Right atrium auricular region (tissue), 2 donors: ENCODE results near the gene TOMM40. TPM values are rescaled to one million over a fixed set of nuclear protein-coding genes. Genes with fewer than 3 reads are reported as not detected.
A peak's percentile ranks its signal among the peaks of the same experiment; 100 is the strongest.
"Not testable (repeated sequence)": the region's sequence is repeated elsewhere in the genome, so short reads cannot be mapped to it uniquely, and the experiment has no call there.

Source experiments
- DNase-seq: peaks from one replicate; pipeline ENCODE4 v3.0.0-alpha.2; 2019; ENCODE audit warnings: low spot score
- H3K27ac ChIP-seq, 2 donors: fragments of 200-600 bp; sonication (generic); 1 replicate in 1 of 2; 2 replicates in 1 of 2; pipeline ENCODE4 v1.5.1; 2016 to 2019
- H3K27me3 ChIP-seq, 2 donors: fragments of 200-600 bp; sonication (generic); one replicate each; pipeline versions ENCODE4 v1.5.1 to v1.6.0; 2017 to 2019
- H3K36me3 ChIP-seq: fragments of 200-600 bp; sonication (generic); one replicate; pipeline ENCODE4 v1.5.1; 2016
- H3K4me1 ChIP-seq, 2 donors: fragments of 200-600 bp; sonication (generic); one replicate each; pipeline versions ENCODE4 v1.5.1 to v1.6.0; 2017 to 2019
- H3K4me3 ChIP-seq, 2 donors: fragments of 200-600 bp; sonication (generic); 1 replicate in 1 of 2; 2 replicates in 1 of 2; pipeline ENCODE4 v1.5.1; 2017 to 2019; ENCODE audit warnings: mild to moderate bottlenecking in 1 of 2, moderate library complexity in 1 of 2
- H3K9me3 ChIP-seq, 2 donors: fragments of 200-600 bp; sonication (generic); one replicate each; pipeline ENCODE4 v1.5.1; 2019
- CTCF ChIP-seq, 2 donors: fragments of 200-600 bp; sonication (generic); IDR thresholded peaks; one replicate each; pipeline ENCODE4 v1.5.1; 2019; ENCODE audit warnings: antibody characterized with exemption in 2 of 2
- total RNA-seq, 2 donors: library from RNA; depleted of rRNA; stranded (reverse); fragments of >200 nt; gene quantifications; one replicate each; pipeline ENCODE4 v1.1.0, GENCODE V29; 2016

Gene TOMM40
- total RNA-seq, 2 donors from 2014 or later = 33.7 to 39.0 TPM

- Histone ChIP-seq H3K4me1 (peaks cover 0 to 37% of the 10 kb centered on the region in 2 donors), H3K27me3 (no peaks in the 10 kb centered on the region), H3K4me3 (no peak overlapping the region), H3K9me3 (no peaks in the 10 kb centered on the region), H3K36me3 (peaks cover 7% of the 10 kb centered on the region), H3K27ac (no peak overlapping the region)
- no peak for DNase-seq
- TF ChIP-seq CTCF (IDR thresholded peaks at IDR 0.05) = no peak
Measured at GRCh38 chr19:44855606-44856005, 35.4 kb upstream of the TOMM40 start.

GRCh38 chr19:44856421-44857083 lies 34.5 kb upstream of the TOMM40 start:
- DNase-seq = no peak
- Histone ChIP-seq H3K36me3 (peaks cover 7% of the 10 kb centered on the region), H3K4me3 (no peak overlapping the region), H3K9me3 (no peaks in the 10 kb centered on the region), H3K27ac (peak overlapping the region; percentile 16 to 29), H3K4me1 (peaks cover 0 to 28% of the 10 kb centered on the region in 2 donors), H3K27me3 (no peaks in the 10 kb centered on the region)
- TF ChIP-seq CTCF (IDR thresholded peaks at IDR 0.05) = no peak

- no peak for DNase-seq
- Histone ChIP-seq H3K4me1 (peaks cover 0 to 27% of the 10 kb centered on the region in 2 donors), H3K27me3 (no peaks in the 10 kb centered on the region), H3K4me3 (no peak overlapping the region), H3K9me3 (no peaks in the 10 kb centered on the region), H3K36me3 (peaks cover 7% of the 10 kb centered on the region), H3K27ac (no peak overlapping the region)
- TF ChIP-seq CTCF (IDR thresholded peaks at IDR 0.05) = no peak
Measured at GRCh38 chr19:44857837-44858236, 33.2 kb upstream of the TOMM40 start.

GRCh38 chr19:44861576-44861975 lies 29.5 kb upstream of the TOMM40 start:
- not testable (repeated sequence) for DNase-seq, H3K27ac ChIP-seq, H3K4me3 ChIP-seq, H3K27me3 ChIP-seq, H3K9me3 ChIP-seq
- H3K36me3 ChIP-seq = peaks cover 25% of the 10 kb centered on the region
- H3K4me1 ChIP-seq = peaks cover 0 to 16% of the 10 kb centered on the region in 2 donors

- no peak overlapping the region for H3K4me3 ChIP-seq
- no peak for DNase-seq
- H3K9me3 ChIP-seq = no peaks in the 10 kb centered on the region
- peaks cover 38% of the 10 kb centered on the region for H3K36me3 ChIP-seq
- H3K4me1 ChIP-seq = no peaks in the 10 kb centered on the region
- no peaks in the 10 kb centered on the region for H3K27me3 ChIP-seq
- TF ChIP-seq CTCF (IDR thresholded peaks at IDR 0.05) = no peak
- H3K27ac ChIP-seq = no peak overlapping the region
Measured at GRCh38 chr19:44863990-44864389, 27.1 kb upstream of the TOMM40 start.

GRCh38 chr19:44865196-44865767 lies 25.8 kb upstream of the TOMM40 start:
- peaks cover 31% of the 10 kb centered on the region for H3K36me3 ChIP-seq
- TF ChIP-seq CTCF (IDR thresholded peaks at IDR 0.05) = no peak
- H3K4me1 ChIP-seq = peaks cover 0 to 8% of the 10 kb centered on the region in 2 donors
- no peak overlapping the region for H3K27ac ChIP-seq
- DNase-seq = no peak
- no peaks in the 10 kb centered on the region for H3K27me3 ChIP-seq
- H3K9me3 ChIP-seq = no peaks in the 10 kb centered on the region
- H3K4me3 ChIP-seq = no peak overlapping the region
